ENCODE results near the gene GJA9. TPM values are rescaled to one million over a fixed set of nuclear protein-coding genes. Genes with fewer than 3 reads are reported as not detected.
"Not testable (repeated sequence)": the region's sequence is repeated elsewhere in the genome, so short reads cannot be mapped to it uniquely, and the experiment has no call there.

The GJA9 gene
- total RNA-seq, 1 donor from 2014 or later, result 0.42 TPM

DNA sequence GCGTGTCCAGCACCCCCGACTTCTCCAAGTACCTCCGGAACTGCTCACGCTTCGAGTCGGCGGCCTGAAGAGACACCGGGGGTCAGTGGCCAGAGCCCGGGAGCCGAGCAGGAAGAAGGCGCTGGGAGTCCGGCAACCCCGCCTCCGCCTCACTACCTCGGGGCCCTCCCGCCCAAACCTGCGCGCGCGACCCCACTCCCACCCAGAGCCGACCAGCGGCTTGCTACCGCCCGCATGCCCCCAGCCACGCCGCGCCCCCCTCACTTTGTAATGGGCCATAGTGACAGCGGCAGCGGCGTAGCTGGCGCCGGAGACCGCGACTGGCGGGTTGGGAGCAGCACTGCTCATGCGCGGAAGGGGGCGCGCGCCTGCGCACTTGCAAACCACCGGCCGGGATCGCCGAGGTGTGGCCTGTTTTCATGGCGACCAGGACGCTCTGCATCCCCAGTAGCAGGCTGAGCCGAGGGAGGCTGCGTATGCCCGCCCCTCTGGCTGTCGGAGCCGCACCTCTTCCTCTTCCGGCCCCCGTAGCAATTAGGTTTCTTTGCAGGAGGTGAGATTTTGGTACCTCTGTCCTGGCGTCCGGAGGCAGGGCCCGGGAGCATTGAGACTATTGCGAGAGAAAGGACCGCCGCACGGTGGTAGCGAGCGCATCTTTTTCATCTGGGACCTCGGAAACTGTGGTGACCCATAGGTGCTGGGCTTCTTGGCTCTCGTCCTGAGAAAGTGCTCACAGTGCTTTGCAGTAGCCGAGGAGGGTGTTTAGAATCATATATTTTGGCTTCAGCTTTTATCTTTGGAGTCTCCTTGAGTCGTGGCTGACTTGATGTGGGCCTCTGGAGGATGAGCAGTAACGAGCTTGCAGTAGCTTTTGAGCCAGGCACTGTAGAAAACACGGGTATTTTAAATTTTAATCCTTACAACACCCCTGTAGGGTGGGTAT lies 8.1 kb downstream of the GJA9 start, which contains the start of gene MYCBP:
Gene MYCBP, minus strand, starts transcription at position 322 of the 943 bp plus-strand sequence. Its CDS starts 43 bp downstream, at position 279.
- DNase-seq (ENCODE audit: low spot score), result peak; percentile 97

DNA sequence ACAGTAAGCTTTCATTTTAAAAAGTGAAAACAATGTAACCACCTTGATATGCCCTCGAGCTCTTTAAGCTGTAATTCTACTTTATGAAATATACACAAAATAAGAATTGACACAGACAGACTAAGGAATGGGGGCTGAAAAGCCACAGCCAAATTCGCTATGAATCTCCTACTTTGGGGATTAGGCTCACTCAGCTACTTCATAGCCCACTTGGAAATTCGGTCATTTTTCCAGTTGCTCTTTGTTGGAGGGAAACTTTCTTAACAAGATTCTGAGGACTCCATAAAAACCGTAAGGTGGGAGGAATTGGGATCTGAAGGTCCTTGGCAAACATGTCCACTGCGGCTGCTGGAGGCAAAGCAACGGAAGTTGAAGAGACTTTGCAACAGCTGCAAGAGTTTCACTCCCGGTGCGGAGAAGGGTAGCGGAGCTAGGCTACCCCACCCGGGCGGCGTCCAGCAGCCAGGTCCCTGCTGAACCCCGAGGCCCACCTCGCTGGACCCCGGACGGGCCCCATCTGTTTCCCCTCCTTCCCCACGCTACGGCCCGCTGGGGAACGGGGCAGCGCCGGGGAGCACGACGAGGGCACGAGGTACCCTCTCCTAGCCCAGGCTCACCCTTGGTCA lies 8.9 kb downstream of the GJA9 start:
- no peak for DNase-seq (ENCODE audit: low spot score)

DNA sequence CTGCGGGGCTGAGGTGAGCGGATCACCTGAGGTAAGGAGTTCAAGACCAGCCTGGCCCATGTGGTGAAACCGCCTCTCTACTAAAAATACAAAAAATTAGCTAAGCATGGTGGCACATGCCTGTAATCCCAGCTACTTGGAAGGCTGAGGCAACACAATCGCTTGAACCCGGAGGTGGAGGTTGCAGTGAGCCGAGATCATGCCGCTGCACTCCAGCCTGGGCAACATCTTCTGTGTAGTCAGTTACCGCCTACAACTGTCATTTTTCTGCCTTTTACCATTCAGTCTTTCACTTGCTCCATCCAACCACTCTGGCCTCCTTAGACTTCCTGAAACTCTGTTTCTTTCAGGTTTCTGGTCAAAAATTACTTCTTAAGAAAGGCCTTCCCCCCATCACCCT lies 10.4 kb downstream of the GJA9 start:
- DNase-seq (ENCODE audit: low spot score), result no peak

DNA sequence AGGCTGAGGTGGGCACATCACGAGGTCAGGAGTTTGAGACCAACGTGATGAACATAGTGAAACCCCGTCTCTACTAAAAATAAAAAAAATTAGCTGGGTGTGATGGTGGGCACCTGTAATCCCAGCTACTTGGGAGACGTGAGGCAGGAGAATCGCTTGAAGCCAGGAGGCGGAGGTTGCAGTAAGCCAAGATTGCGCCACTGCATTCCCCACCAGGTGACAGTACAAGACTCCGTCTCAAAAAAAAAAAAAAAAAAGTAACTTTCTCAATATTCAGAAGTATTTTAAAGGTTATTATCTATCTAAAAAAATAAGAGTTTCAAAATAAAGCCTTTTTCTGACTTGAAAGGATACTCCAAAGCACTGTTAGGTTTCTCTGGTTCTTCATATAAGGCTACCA lies 14.2 kb downstream of the GJA9 start:
- no peak for DNase-seq (ENCODE audit: low spot score)

DNA sequence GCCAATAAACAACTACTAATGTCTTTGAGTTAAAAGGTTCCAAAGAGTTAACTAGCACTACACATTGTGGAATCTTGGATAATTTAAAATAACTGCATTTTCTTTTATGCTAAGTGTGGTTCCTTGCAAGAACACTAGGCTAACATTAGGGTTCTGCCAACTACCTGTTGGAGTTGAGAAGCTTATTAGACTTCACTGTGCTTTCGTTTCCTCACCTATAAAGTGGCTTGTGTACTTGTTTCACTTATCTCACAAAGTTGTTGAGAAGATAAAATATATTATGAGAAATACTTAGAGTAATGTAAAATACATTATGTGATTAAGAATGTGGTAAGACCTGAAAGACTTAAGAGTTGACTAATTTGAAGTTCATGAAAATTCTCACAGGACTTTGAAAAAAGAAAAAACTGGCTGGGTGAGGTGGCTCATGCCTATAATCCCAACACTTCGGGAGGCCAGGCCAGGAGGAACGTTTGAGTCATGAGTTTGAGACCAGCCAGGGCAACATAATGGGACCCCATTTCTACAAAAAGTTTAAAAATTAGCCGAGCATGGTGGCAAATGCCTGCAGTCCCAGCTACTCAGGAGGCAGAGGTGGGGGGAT lies 16.2 kb downstream of the GJA9 start:
- no peak for DNase-seq (ENCODE audit: low spot score)

GRCh38 chr1:38860454-38860795 lies 21.0 kb downstream of the GJA9 start:
- no peak for DNase-seq (ENCODE audit: low spot score)

DNA sequence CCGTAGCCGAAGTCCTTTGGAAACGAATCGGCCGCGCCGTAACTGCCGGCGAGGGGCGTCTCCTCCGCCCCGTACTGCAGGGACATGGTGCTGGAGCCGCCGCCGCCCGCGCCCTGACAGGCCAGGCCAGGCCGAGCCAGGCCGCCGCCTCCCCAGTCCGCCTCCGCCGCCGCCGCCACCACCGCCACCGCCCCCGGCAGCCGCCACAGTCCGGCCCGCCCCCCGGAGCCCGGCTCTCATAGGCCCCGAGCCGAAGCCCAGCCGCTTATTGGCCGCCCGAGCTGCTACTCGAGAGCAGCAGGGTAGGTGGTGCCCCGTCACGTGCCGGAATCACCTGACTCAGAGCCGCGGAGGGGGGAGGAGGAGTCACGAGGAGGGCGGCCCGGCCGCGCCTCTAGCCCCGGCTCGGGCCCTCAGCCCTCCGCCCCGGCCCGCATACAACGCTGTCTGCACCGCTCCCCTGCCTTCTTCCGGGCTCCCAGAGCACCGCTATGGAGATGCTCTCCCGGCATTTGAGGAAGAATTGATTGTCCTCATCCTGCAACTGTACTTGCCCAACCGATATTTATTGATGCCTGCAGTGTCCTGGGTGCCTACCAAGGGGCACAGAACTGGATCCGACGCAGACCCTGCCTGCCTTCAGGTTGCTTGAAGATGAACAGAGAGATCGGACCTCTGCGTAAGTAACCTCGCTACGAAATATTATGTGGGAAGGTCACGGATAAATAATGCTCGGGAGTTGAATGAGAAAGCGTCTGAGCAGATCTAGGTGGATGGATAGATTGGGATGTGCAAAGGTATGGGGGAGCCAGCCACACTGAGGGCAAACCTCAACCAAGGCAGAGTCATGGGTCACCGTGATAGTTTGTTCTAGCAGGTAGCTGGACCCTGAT lies 21.6 kb downstream of the GJA9 start, which contains the start of gene RRAGC:
Gene RRAGC, minus strand, starts transcription at position 212 of the 893 bp plus-strand sequence. Its CDS starts 126 bp downstream, at position 86.
- peak; percentile 100 for DNase-seq (ENCODE audit: low spot score)

GRCh38 chr1:38858833-38859560 lies 22.4 kb downstream of the GJA9 start:
- DNase-seq (ENCODE audit: low spot score), result peak; percentile 51

GRCh38 chr1:38852780-38853179 lies 28.6 kb downstream of the GJA9 start:
- no peak for DNase-seq (ENCODE audit: low spot score)

DNA sequence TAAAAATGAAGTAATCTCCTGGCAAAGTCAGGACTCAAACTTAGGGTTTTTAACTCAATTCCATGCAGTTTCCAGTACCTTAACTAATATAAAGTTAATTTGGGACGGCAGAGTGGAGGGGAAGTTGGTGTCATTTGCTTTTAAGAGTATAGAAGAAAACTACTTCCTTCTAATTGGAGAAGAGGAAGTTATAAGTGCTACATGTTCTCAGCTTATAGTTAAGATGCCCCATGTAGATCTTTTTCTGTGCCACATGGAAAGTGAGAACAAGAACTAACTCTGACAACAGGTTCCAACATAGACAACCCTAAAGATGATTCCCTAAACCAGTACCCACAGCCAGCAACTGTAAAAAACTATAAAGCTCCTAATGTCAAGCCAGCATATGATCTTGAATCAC lies 33.3 kb downstream of the GJA9 start:
- DNase-seq (ENCODE audit: low spot score), result no peak

DNA sequence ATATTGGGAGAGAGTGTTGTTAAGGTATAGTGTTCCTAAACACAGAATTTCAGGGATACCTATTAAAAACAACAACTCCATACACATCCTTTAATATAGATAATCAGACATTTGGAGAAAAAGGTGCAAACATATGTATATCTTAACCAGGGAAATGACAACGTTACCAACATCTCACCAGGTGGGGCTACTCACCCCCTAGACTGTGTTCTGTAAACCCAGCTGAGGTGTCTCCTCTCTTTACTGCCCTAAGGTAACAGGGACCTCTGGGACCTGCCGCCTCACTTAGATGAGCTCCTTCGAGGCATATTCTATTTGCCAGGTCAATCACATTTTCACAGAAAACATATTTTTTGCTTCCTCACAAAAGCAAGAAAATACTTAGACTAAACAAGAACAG lies 35.2 kb downstream of the GJA9 start:
- no peak for DNase-seq (ENCODE audit: low spot score)

DNA sequence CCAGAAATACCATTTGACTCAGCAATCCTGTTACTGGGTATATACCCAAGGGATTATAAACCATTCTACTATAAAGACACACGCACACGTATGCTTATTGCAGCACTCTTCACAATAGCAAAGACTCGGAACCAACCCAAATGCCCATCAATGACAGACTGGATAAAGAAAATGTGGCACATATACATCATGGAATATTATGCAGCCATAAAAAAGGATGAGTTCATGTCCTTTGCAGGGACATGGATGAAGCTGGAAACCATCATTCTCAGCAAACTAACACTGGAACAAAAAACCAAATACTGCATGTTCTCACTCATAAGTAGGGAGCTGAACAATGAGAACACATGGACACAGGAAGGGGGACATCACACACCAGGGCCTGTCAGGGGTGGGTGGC lies 36.3 kb downstream of the GJA9 start:
- not testable (repeated sequence) for DNase-seq (ENCODE audit: low spot score)

GRCh38 chr1:38840281-38840680 lies 41.1 kb downstream of the GJA9 start:
- no peak for DNase-seq (ENCODE audit: low spot score)

DNA sequence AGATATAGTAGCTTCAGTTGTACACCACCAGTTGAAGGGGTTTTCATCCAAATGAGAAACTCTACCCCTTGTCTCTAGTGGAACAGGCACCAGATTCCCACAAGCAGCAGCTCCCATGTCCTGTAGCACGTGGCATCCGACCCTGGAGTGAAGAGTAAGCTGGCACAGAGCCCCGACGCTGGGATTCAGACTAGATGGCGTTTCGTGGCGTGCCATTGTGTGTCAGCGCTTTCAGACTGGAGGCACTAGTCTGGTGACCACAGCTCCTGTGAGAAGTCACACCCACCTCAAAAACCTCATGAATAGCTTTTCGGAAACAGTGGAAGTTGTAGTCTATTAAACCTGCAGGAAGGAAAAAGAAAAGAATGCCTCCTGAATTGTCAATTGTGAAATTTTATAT lies 42.0 kb downstream of the GJA9 start:
- no peak for DNase-seq (ENCODE audit: low spot score)

GRCh38 chr1:38836316-38836715 lies 45.1 kb downstream of the GJA9 start:
- DNase-seq (ENCODE audit: low spot score), result not testable (repeated sequence)

- DNase-seq (ENCODE audit: low spot score), result peak; percentile 68
Measured at GRCh38 chr1:38834937-38835827, 46.2 kb downstream of the GJA9 start.

GRCh38 chr1:38834221-38834782 lies 47.1 kb downstream of the GJA9 start:
- DNase-seq (ENCODE audit: low spot score), result no peak

GRCh38 chr1:38833146-38833545 lies 48.2 kb downstream of the GJA9 start:
- DNase-seq (ENCODE audit: low spot score), result no peak

DNA sequence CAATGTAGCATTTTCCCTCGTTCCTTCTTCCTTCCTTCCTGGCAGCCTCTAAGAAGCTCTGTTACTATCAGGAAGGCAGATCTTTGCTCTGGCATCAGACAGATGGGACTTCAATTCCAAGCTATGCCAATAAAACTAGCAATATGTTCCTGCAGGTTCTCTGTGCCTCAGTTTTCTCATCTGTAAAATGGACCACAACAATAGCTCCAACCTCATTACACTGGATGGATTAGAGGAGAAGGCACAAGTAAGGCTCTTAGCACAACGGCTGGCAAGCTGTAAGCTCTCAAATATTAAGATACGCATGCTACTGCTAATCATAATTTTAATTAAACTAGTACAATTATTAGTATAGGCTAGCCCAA lies 49.0 kb downstream of the GJA9 start:
- no peak for DNase-seq (ENCODE audit: low spot score)
